Myocyte (in vitro differentiated cells): ENCODE data around the gene COPS9. TPM values are rescaled to one million over a fixed set of nuclear protein-coding genes. Genes with fewer than 3 reads are reported as not detected.
A peak's percentile ranks its signal among the peaks of the same experiment; 100 is the strongest.

ENCODE experiments used
- DNase-seq: peaks from one replicate; pipeline ENCODE4 v3.0.0-alpha.2; 2012; ENCODE audit warnings: low read depth
- total RNA-seq: library from RNA; depleted of rRNA; stranded (reverse); fragments of >200 nt; gene quantifications from 2 replicates; pipeline ENCODE4 v1.2.3, GENCODE V29; 2014

COPS9 gene
- total RNA-seq, 1 donor from 2014 or later, result 61.9 TPM

GRCh38 chr2:240137596-240138253 lies 1.6 kb upstream of the COPS9 start:
- no peak for DNase-seq

- no peak for DNase-seq
These were observed 677 bp upstream of the COPS9 start for GRCh38 chr2:240136671-240137292.

GRCh38 chr2:240135706-240136012 lies 446 bp downstream of the COPS9 start:
- no peak for DNase-seq

GRCh38 chr2:240134956-240135520 lies 1.1 kb downstream of the COPS9 start:
- DNase-seq, result no peak

- no peak for DNase-seq
These were observed 1.6 kb downstream of the COPS9 start for GRCh38 chr2:240134466-240134865.

GRCh38 chr2:240133401-240133800 lies 2.7 kb downstream of the COPS9 start:
- no peak for DNase-seq

- DNase-seq, result no peak
These were observed 3.5 kb downstream of the COPS9 start for GRCh38 chr2:240132651-240132980.

- DNase-seq, result no peak
These were observed 4.0 kb downstream of the COPS9 start for GRCh38 chr2:240131941-240132650.

GRCh38 chr2:240131296-240131695 lies 4.8 kb downstream of the COPS9 start:
- DNase-seq, result no peak

- no peak for DNase-seq
These were observed 5.5 kb downstream of the COPS9 start for GRCh38 chr2:240130393-240131195.

- DNase-seq, result no peak
These were observed 6.2 kb downstream of the COPS9 start for GRCh38 chr2:240129731-240130392.

- DNase-seq, result no peak
These were observed 6.8 kb downstream of the COPS9 start for GRCh38 chr2:240129311-240129710.

- peak; percentile 86 for DNase-seq
These were observed 7.4 kb downstream of the COPS9 start for GRCh38 chr2:240128608-240129145.

- DNase-seq, result peak; percentile 38
These were observed 8.0 kb downstream of the COPS9 start for GRCh38 chr2:240127911-240128607.

GRCh38 chr2:240127191-240127750 lies 8.8 kb downstream of the COPS9 start:
- DNase-seq, result no peak

- no peak for DNase-seq
These were observed 9.4 kb downstream of the COPS9 start for GRCh38 chr2:240126731-240127130.

GRCh38 chr2:240125742-240126141 lies 10.4 kb downstream of the COPS9 start:
- DNase-seq, result no peak

- no peak for DNase-seq
These were observed 11.5 kb downstream of the COPS9 start for GRCh38 chr2:240124651-240125030.

GRCh38 chr2:240123821-240124650 lies 12.1 kb downstream of the COPS9 start:
- DNase-seq, result no peak
